GM12878 (cell line): ENCODE results near the gene SACS.

ENCODE experiments used
- CBFB ChIP-seq: IDR thresholded peaks from 2 replicates; pipeline ENCODE4 v1.6.1; 2016; ENCODE audit warnings: antibody characterized with exemption, low read depth
- JUND ChIP-seq: IDR thresholded peaks from 2 replicates; pipeline ENCODE4 v1.6.1; 2012; ENCODE audit warnings: low read depth, mild to moderate bottlenecking, low read length, improper control_type of control experiment, moderate library complexity
- TF ChIP-seq, protein P1 (sequence below): fragments of 450-650 bp; IDR thresholded peaks from 2 replicates; pipeline ENCODE4 v1.6.1; 2018; ENCODE audit warnings: mild to moderate bottlenecking, low read depth, moderate library complexity; ENCODE audit not compliant: partially characterized antibody
- TF ChIP-seq, protein P2 (sequence below): fragments of 450-650 bp; IDR thresholded peaks from 2 replicates; pipeline ENCODE4 v1.6.1; 2017; ENCODE audit warnings: mild to moderate bottlenecking, moderate library complexity
- TF ChIP-seq, protein P3 (sequence below): fragments of 450-650 bp; IDR thresholded peaks from 2 replicates; pipeline ENCODE4 v1.6.1; 2017; ENCODE audit warnings: mild to moderate bottlenecking

DNA sequence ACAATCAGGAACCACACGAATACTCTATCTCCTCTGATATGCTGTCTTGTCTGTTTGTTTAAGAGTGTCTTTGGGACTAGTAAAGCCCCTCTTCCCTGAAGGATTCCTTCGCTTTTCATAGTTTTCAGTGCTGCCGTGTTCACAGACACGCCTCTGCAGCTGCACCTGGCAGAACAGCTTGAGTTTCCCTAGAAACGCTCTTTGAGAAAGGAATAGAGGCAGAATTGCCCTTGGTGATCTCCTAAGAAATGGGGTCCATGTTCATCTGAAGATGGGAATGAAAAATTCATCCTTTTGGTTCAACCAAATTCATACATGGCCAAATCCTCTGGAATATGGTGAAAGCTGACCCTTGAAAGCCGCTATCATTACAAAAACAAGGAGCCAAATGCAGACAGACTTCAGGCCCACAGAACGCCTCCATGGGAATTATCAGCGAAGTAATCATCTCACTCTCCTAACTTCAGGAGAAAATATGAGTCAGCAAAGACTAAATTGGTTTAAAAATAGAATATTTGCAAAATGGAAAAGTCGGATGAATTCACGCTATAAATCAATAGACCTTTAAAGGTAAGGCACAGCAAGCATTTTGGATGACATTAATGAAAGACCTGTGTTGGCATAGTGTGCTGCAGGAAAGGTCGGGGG is 5.5 kb downstream of the SACS start:
- TF ChIP-seq, protein P1, sequence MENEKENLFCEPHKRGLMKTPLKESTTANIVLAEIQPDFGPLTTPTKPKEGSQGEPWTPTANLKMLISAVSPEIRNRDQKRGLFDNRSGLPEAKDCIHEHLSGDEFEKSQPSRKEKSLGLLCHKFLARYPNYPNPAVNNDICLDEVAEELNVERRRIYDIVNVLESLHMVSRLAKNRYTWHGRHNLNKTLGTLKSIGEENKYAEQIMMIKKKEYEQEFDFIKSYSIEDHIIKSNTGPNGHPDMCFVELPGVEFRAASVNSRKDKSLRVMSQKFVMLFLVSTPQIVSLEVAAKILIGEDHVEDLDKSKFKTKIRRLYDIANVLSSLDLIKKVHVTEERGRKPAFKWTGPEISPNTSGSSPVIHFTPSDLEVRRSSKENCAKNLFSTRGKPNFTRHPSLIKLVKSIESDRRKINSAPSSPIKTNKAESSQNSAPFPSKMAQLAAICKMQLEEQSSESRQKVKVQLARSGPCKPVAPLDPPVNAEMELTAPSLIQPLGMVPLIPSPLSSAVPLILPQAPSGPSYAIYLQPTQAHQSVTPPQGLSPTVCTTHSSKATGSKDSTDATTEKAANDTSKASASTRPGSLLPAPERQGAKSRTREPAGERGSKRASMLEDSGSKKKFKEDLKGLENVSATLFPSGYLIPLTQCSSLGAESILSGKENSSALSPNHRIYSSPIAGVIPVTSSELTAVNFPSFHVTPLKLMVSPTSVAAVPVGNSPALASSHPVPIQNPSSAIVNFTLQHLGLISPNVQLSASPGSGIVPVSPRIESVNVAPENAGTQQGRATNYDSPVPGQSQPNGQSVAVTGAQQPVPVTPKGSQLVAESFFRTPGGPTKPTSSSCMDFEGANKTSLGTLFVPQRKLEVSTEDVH, result no peak
- TF ChIP-seq, protein P2, sequence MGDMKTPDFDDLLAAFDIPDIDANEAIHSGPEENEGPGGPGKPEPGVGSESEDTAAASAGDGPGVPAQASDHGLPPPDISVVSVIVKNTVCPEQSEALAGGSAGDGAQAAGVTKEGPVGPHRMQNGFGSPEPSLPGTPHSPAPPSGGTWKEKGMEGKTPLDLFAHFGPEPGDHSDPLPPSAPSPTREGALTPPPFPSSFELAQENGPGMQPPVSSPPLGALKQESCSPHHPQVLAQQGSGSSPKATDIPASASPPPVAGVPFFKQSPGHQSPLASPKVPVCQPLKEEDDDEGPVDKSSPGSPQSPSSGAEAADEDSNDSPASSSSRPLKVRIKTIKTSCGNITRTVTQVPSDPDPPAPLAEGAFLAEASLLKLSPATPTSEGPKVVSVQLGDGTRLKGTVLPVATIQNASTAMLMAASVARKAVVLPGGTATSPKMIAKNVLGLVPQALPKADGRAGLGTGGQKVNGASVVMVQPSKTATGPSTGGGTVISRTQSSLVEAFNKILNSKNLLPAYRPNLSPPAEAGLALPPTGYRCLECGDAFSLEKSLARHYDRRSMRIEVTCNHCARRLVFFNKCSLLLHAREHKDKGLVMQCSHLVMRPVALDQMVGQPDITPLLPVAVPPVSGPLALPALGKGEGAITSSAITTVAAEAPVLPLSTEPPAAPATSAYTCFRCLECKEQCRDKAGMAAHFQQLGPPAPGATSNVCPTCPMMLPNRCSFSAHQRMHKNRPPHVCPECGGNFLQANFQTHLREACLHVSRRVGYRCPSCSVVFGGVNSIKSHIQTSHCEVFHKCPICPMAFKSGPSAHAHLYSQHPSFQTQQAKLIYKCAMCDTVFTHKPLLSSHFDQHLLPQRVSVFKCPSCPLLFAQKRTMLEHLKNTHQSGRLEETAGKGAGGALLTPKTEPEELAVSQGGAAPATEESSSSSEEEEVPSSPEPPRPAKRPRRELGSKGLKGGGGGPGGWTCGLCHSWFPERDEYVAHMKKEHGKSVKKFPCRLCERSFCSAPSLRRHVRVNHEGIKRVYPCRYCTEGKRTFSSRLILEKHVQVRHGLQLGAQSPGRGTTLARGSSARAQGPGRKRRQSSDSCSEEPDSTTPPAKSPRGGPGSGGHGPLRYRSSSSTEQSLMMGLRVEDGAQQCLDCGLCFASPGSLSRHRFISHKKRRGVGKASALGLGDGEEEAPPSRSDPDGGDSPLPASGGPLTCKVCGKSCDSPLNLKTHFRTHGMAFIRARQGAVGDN, result no peak
- TF ChIP-seq CBFB, result no peak
- TF ChIP-seq JUND, result no peak
- TF ChIP-seq, protein P3, sequence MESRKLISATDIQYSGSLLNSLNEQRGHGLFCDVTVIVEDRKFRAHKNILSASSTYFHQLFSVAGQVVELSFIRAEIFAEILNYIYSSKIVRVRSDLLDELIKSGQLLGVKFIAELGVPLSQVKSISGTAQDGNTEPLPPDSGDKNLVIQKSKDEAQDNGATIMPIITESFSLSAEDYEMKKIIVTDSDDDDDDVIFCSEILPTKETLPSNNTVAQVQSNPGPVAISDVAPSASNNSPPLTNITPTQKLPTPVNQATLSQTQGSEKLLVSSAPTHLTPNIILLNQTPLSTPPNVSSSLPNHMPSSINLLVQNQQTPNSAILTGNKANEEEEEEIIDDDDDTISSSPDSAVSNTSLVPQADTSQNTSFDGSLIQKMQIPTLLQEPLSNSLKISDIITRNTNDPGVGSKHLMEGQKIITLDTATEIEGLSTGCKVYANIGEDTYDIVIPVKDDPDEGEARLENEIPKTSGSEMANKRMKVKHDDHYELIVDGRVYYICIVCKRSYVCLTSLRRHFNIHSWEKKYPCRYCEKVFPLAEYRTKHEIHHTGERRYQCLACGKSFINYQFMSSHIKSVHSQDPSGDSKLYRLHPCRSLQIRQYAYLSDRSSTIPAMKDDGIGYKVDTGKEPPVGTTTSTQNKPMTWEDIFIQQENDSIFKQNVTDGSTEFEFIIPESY, result no peak
